K562 (cell line): ENCODE data around the gene EIF3I. TPM values are rescaled to one million over a fixed set of nuclear protein-coding genes. Genes with fewer than 3 reads are reported as not detected.

ENCODE experiments used
- ATF3 ChIP-seq, 2 experiments: fragments of 450-650 bp in 1 of 2; sonication (generic) in 1 of 2; formaldehyde crosslinking in 1 of 2; IDR thresholded peaks in 1 of 2; conservative IDR thresholded peaks in 1 of 2; 2 replicates each; pipeline versions ENCODE4 v1.6.1 to v1.8.1; 2016 to 2023; ENCODE audit warnings: mild to moderate bottlenecking in 2 of 2, moderate library complexity in 2 of 2, inconsistent platforms in 1 of 2, missing genetic modification reagents in 1 of 2
- ATF7 ChIP-seq: fragments of 450-650 bp; IDR thresholded peaks from 2 replicates; pipeline ENCODE4 v1.7.1; 2014; ENCODE audit warnings: mild to moderate bottlenecking, moderate library complexity
- FOSL1 ChIP-seq: fragments of 200-800 bp; sonication (Bioruptor generic); conservative IDR thresholded peaks from 2 replicates; pipeline ENCODE4 v1.6.1; 2016; ENCODE audit warnings: missing genetic modification characterization, missing compliant biosample characterization
- GABPB2 ChIP-seq: fragments of 250-450 bp; sonication (Bioruptor Pico); conservative IDR thresholded peaks from 2 replicates; pipeline ENCODE4 v1.5.1; 2021; ENCODE audit warnings: mild to moderate bottlenecking
- HEY1 ChIP-seq: fragments of 250-450 bp; sonication (Bioruptor Pico); IDR thresholded peaks from 2 replicates; pipeline ENCODE4 v1.5.0; 2020; ENCODE audit warnings: mild to moderate bottlenecking, moderate library complexity, borderline replicate concordance
- ILF3 ChIP-seq: fragments of 450-650 bp; IDR thresholded peaks from 2 replicates; pipeline ENCODE4 v1.6.1; 2018; ENCODE audit warnings: antibody characterized with exemption, mild to moderate bottlenecking, moderate library complexity, borderline replicate concordance
- LARP7 ChIP-seq: fragments of 450-650 bp; IDR thresholded peaks from 2 replicates; pipeline ENCODE4 v1.6.1; 2016
- NFRKB ChIP-seq: fragments of 450-650 bp; IDR thresholded peaks from 2 replicates; pipeline ENCODE4 v1.6.1; 2016; ENCODE audit warnings: low read depth
- OTX1 ChIP-seq: fragments of 450-650 bp; formaldehyde crosslinking; IDR thresholded peaks from 2 replicates; pipeline ENCODE4 v1.4.0; 2022; ENCODE audit warnings: mild to moderate bottlenecking
- POLR3G ChIP-seq: IDR thresholded peaks from 2 replicates; pipeline ENCODE4 v1.6.1; 2011; ENCODE audit not compliant: insufficient read length, insufficient replicate concordance; ENCODE audit errors: extremely low read depth
- SMAD3 ChIP-seq: fragments of 450-650 bp; formaldehyde crosslinking; conservative IDR thresholded peaks from 2 replicates; pipeline ENCODE4 v1.4.0; 2020; ENCODE audit warnings: mild to moderate bottlenecking
- SRSF1 ChIP-seq: fragments of 200-400 bp; formaldehyde crosslinking; IDR thresholded peaks from 2 replicates; pipeline ENCODE4 v1.6.1; 2017; ENCODE audit warnings: mild to moderate bottlenecking, low read depth, low read length, moderate library complexity
- TAF1 ChIP-seq: IDR thresholded peaks from 2 replicates; pipeline ENCODE4 v1.6.1; 2011; ENCODE audit warnings: mild to moderate bottlenecking, low read length, moderate library complexity; ENCODE audit not compliant: insufficient read depth, control insufficient read depth, severe bottlenecking; ENCODE audit errors: extremely low read depth
- TRIM24 ChIP-seq, 2 experiments: fragments of 450-650 bp; IDR thresholded peaks; 2 replicates each; pipeline ENCODE4 v1.6.1; 2016
- ZNF197 ChIP-seq: fragments of 200-800 bp; sonication (Bioruptor generic); IDR thresholded peaks from 2 replicates; pipeline ENCODE4 v1.6.1; 2016; ENCODE audit warnings: low read depth, missing genetic modification characterization, missing compliant biosample characterization
- ZNF41 ChIP-seq: fragments of 250-450 bp; sonication (Bioruptor Pico); conservative IDR thresholded peaks from 2 replicates; pipeline ENCODE4 v1.4.0; 2020; ENCODE audit warnings: mild to moderate bottlenecking
- ZNF696 ChIP-seq: fragments of 250-450 bp; sonication (Bioruptor Pico); conservative IDR thresholded peaks from 2 replicates; pipeline ENCODE4 v1.4.0; 2020; ENCODE audit warnings: mild to moderate bottlenecking, moderate library complexity
- polyA plus RNA-seq, 8 experiments: library from polyadenylated mRNA; depleted of rRNA in 4 of 8; stranded (reverse) in 5 of 8; unstranded in 3 of 8; fragments of >200 nt; fragmentation: Nextera tagmentation in 2 of 8; fragmentation: Illumina TruSeq in 1 of 8; extraction: Ambion mirVana in 2 of 8; extraction: Trizol in 1 of 8; gene quantifications; 2 replicates each; pipeline versions ENCODE4 v1.2.1 to v1.2.3, GENCODE V29; 2011 to 2014; ENCODE audit warnings: inconsistent platforms in 1 of 8, missing spikeins in 1 of 8
- total RNA-seq, 7 experiments: library from RNA; depleted of rRNA in 6 of 7; stranded (reverse); fragments of >200 nt in 6 of 7; fragmentation: Illumina TruSeq in 2 of 7; extraction: Trizol in 2 of 7; gene quantifications; 2 replicates each; pipeline versions ENCODE4 v1.2.1 to v1.2.3, GENCODE V29; 2011 to 2021; ENCODE audit warnings: low replicate concordance in 1 of 7
- TF ChIP-seq, protein P1 (sequence below): fragments of 450-650 bp; formaldehyde crosslinking; IDR thresholded peaks from 2 replicates; pipeline ENCODE4 v1.4.0; 2020; ENCODE audit warnings: mild to moderate bottlenecking, moderate library complexity
- TF ChIP-seq, protein P2 (sequence below): sonication (generic); formaldehyde crosslinking; IDR thresholded peaks from 2 replicates; pipeline ENCODE4 v1.8.0; 2022; ENCODE audit warnings: mild to moderate bottlenecking, low read depth, missing genetic modification reagents
- TF ChIP-seq, protein P3 (sequence below), 2 experiments: fragments of 150-350 bp in 1 of 2; IDR thresholded peaks; 2 replicates each; pipeline ENCODE4 v1.6.1; 2012 to 2016; ENCODE audit warnings: low read depth in 2 of 2, low read length in 2 of 2, mild to moderate bottlenecking in 1 of 2, moderate library complexity in 1 of 2

The EIF3I gene
- total and polyA plus RNA-seq, 9 of the 15 experiments (the other 6 are each of a cell fraction or from before 2014, with no cell fraction given) = 414 to 1,526 (median 635) TPM

DNA sequence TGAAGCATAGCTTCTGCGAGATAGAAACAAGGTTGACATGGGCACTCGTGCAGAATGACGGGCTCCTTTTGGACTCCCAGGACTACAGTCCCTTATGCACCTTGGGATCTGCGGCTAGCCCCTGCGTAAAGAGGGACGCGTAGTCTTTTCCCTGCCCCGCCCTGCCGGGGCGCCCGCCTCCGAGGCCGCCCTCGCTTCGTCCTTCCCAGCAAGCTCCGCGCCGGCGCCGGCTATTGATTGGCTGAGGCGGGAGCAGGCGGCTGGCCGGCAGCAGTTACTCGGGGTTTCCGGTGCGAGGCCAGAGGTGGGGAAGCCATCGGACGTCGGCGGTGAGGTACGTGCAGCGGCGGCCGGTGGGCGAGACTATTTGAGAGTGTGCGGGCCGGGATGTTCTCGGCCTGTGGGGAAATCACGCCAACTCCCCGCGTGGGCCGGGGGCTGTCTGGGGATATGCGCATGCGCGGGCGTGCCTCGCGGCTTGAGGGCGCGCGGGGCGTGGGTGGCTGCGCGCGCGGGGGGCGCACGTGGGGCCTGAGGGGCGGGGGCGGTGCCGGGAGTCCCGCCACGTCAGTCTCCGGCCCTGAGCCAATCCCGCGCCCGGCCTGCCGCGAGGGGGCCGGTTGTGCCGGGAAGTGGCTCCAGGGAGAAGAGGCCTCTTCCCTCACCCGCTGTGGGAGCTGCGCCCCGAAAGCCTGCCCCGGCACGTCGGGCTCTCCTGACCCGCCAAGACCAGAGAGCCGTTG is 42.6 kb upstream of the EIF3I start, which contains the start of gene TXLNA (continued):
- TF ChIP-seq POLR3G (no peak), ILF3 (peak; percentile 48; the same call in 1 of the 2 replicates), ZNF696 (CRISPR knock-in tag) (no peak), NFRKB (no peak; the same call in 1 of the 2 replicates), ATF3 (IDR thresholded peaks at IDR 0.05) (no peak), ATF3 (CRISPR knock-in tag; conservative IDR thresholded peaks at IDR 0.05) (0 out of 2 replicates have a peak, but pooled peaks have one; percentile 78), LARP7 (no peak), SRSF1 (no peak), ZNF41 (CRISPR knock-in tag) (no peak), SMAD3 (CRISPR knock-in tag) (no peak), OTX1 (CRISPR knock-in tag) (no peak; the same call in 1 of the 2 replicates), ATF7 (peak; percentile 86), FOSL1 (tag) (peak; percentile 54), TRIM24 (IDR thresholded peaks at IDR 0.05) (peak in 1 of 2 experiments; percentile 35; a peak in 1 of 4 replicates), HEY1 (CRISPR knock-in tag) (no peak), TAF1 (peak; percentile 79), ZNF197 (CRISPR knock-in tag) (no peak), GABPB2 (CRISPR knock-in tag) (no peak)
- TF ChIP-seq, protein P1, sequence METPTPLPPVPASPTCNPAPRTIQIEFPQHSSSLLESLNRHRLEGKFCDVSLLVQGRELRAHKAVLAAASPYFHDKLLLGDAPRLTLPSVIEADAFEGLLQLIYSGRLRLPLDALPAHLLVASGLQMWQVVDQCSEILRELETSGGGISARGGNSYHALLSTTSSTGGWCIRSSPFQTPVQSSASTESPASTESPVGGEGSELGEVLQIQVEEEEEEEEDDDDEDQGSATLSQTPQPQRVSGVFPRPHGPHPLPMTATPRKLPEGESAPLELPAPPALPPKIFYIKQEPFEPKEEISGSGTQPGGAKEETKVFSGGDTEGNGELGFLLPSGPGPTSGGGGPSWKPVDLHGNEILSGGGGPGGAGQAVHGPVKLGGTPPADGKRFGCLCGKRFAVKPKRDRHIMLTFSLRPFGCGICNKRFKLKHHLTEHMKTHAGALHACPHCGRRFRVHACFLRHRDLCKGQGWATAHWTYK (CRISPR knock-in tag) = 0 out of 2 replicates have a peak, but pooled peaks have one; percentile 75
- TF ChIP-seq, protein P2, sequence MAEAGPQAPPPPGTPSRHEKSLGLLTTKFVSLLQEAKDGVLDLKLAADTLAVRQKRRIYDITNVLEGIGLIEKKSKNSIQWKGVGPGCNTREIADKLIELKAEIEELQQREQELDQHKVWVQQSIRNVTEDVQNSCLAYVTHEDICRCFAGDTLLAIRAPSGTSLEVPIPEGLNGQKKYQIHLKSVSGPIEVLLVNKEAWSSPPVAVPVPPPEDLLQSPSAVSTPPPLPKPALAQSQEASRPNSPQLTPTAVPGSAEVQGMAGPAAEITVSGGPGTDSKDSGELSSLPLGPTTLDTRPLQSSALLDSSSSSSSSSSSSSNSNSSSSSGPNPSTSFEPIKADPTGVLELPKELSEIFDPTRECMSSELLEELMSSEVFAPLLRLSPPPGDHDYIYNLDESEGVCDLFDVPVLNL (CRISPR knock-in tag) = no peak
- TF ChIP-seq, protein P3, sequence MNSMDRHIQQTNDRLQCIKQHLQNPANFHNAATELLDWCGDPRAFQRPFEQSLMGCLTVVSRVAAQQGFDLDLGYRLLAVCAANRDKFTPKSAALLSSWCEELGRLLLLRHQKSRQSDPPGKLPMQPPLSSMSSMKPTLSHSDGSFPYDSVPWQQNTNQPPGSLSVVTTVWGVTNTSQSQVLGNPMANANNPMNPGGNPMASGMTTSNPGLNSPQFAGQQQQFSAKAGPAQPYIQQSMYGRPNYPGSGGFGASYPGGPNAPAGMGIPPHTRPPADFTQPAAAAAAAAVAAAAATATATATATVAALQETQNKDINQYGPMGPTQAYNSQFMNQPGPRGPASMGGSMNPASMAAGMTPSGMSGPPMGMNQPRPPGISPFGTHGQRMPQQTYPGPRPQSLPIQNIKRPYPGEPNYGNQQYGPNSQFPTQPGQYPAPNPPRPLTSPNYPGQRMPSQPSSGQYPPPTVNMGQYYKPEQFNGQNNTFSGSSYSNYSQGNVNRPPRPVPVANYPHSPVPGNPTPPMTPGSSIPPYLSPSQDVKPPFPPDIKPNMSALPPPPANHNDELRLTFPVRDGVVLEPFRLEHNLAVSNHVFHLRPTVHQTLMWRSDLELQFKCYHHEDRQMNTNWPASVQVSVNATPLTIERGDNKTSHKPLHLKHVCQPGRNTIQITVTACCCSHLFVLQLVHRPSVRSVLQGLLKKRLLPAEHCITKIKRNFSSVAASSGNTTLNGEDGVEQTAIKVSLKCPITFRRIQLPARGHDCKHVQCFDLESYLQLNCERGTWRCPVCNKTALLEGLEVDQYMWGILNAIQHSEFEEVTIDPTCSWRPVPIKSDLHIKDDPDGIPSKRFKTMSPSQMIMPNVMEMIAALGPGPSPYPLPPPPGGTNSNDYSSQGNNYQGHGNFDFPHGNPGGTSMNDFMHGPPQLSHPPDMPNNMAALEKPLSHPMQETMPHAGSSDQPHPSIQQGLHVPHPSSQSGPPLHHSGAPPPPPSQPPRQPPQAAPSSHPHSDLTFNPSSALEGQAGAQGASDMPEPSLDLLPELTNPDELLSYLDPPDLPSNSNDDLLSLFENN (IDR thresholded peaks at IDR 0.05; ENCODE audit: low read depth in 2 of 2, low read length in 2 of 2) = no peak; a peak in 1 of 4 replicates
